Activated T-cell treated with anti-CD3 and anti-CD28 coated beads, Interleukin-2, amount 50 U/mL, for 48 hours (primary cell): ENCODE results near the gene RNF138.
"Not testable (repeated sequence)": the region's sequence is repeated elsewhere in the genome, so short reads cannot be mapped to it uniquely, and the experiment has no call there.

Source experiments
- DNase-seq, 2 experiments: peaks; one replicate each; pipeline ENCODE4 v3.0.0-alpha.2; 2020

The RNF138 gene

GRCh38 chr18:32176745-32177144, 85.1 kb downstream of the RNF138 start:
- not testable (repeated sequence) for DNase-seq

DNA sequence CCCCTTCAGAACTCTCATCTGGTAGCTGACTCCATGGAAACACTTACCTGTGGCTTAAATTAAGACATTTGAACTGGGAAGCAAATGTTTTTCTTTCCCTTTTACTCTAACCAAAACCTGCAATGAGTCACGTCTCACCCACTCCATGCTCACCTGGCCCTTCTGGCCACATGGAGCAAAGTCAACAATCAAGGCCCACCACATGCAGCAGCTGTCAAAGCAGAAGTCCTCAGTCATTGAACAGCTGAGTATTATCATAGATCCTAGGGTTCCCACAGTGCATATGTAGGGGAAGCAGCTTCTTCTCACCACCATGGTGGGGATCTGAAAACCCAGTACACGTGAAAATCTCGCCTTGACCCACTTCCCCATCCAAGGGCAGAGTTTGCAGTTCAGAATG, 85.9 kb downstream of the RNF138 start:
- DNase-seq: no peak
